ENCODE data around the gene KRTAP7-1.

GRCh38 chr21:30829659-30830058 is at the start of gene KRTAP7-1:
- TF ChIP-seq CTCF (IDR thresholded peaks at IDR 0.05; ENCODE audit: low read depth, low read length, missing input control) (no peak), GABPA (IDR thresholded peaks at IDR 0.05 in 1 of 2, conservative IDR thresholded peaks at IDR 0.05 in 1 of 2) (no peak), REST (IDR thresholded peaks at IDR 0.05) (no peak), JUND (IDR thresholded peaks at IDR 0.05) (no peak)
